Right cardiac atrium (tissue), 5 donors: ENCODE results near the gene THSD7A. TPM values are rescaled to one million over a fixed set of nuclear protein-coding genes. Genes with fewer than 3 reads are reported as not detected.

Source experiments
- ATAC-seq, 2 donors: fragments of 200-7000 bp; cut with Tn5 transposase; one replicate each; pipeline versions ENCODE4 v1.8.0 to v1.9.1; 2020; ENCODE audit warnings: moderate library complexity in 2 of 2, mild to moderate bottlenecking in 1 of 2
- DNase-seq, 3 donors: peaks; one replicate each; pipeline ENCODE4 v3.0.0-alpha.2; 2020
- H3K27ac ChIP-seq: one replicate; pipeline ENCODE4 v1.5.1; 2013; ENCODE audit warnings: mild to moderate bottlenecking, low read length, control low read depth, moderate library complexity
- H3K27me3 ChIP-seq: one replicate; pipeline ENCODE4 v1.6.1; 2013; ENCODE audit not compliant: control insufficient read depth, insufficient read depth
- H3K4me1 ChIP-seq: one replicate; pipeline ENCODE4 v1.6.1; 2013; ENCODE audit warnings: low read length; ENCODE audit not compliant: control insufficient read depth, insufficient read depth
- H3K4me3 ChIP-seq: one replicate; pipeline ENCODE4 v1.5.1; 2013; ENCODE audit warnings: low read length, control low read depth
- H3K9me3 ChIP-seq: one replicate; pipeline ENCODE4 v1.6.1; 2013; ENCODE audit warnings: low read length; ENCODE audit not compliant: control insufficient read depth
- WGBS: extraction: QIAGEN DNeasy Blood & Tissue Kit; methylation state at CpG from one replicate; pipeline ENCODE4 v1.1.7; 2013; 5-methylcytosine and 5-hydroxymethylcytosine counted together
- intact Hi-C, 4 donors: fragments of 100-400 bp; cut with DNase I; formaldehyde crosslinking; loops; one replicate each; pipeline versions ENCODE4 v1.11.0 to v1.14.0; 2022 to 2023
- polyA plus RNA-seq: library from polyadenylated mRNA; stranded (reverse); fragments of 200-250 nt; gene quantifications from one replicate; pipeline ENCODE4 v1.2.3, GENCODE V29; 2013
- total RNA-seq, 4 donors: library from RNA; stranded (reverse); fragmentation: NEBNext Ultra II Directional; extraction: Animal tissue kit (Norgen Biotek cat#: 25700); gene quantifications; one replicate each; pipeline ENCODE4 v1.2.1, GENCODE V29; 2021
- donor health status: healthy with polysubstance abuse.
- donor health status: DM: no; HTN: yes; CAD: no.
- donor health status: DM: no; HTN: no; CAD: no.
- donor health status: DM: no; HTN: yes; CAD: no; lungs with severe emphysema.
- donor health status: DM: yes; HTN: yes; CAD: no.

The THSD7A gene
- total and polyA plus RNA-seq, 5 donors = 0.34 to 3.6 (median 2.3) TPM

GRCh38 chr7:11841657-11842056 lies 9.7 kb upstream of the THSD7A start:
- DNase-seq (peak in 1 of 3 donors; percentile 28), ATAC-seq (no peak)
- Histone ChIP-seq H3K27ac (no peak overlapping the region), H3K4me3 (no peak overlapping the region), H3K4me1 (no peaks in the 10 kb centered on the region), H3K9me3 (no peaks in the 10 kb centered on the region), H3K27me3 (no peaks in the 10 kb centered on the region)
- intact Hi-C loops = no loop called here

- ATAC-seq (no peak), DNase-seq (no peak)
- Histone ChIP-seq H3K27ac (no peak overlapping the region), H3K9me3 (no peaks in the 10 kb centered on the region), H3K27me3 (no peaks in the 10 kb centered on the region), H3K4me1 (no peaks in the 10 kb centered on the region), H3K4me3 (no peak overlapping the region)
- intact Hi-C loops = loop anchor here in 2 of 4 donors (10.0 kb wide), 1 partner anchor 490 kb away; no protein-coding TSS in a partner anchor
Observed at GRCh38 chr7:11835260-11835659, 3.3 kb upstream of the THSD7A start.

- Histone ChIP-seq H3K4me1 (no peaks in the 10 kb centered on the region), H3K27ac (no peak overlapping the region), H3K9me3 (no peaks in the 10 kb centered on the region), H3K27me3 (no peaks in the 10 kb centered on the region), H3K4me3 (no peak overlapping the region)
- DNase-seq (no peak), ATAC-seq (no peak)
- intact Hi-C loops = loop anchor here in 2 of 4 donors (10.0 kb wide), 1 partner anchor 491 kb away; no protein-coding TSS in a partner anchor
- 51% methylated on average over 6 of the region's 6 CpGs for WGBS
Observed at GRCh38 chr7:11833431-11833830, 1.4 kb upstream of the THSD7A start.

- WGBS = under 1% methylated on average over 8 of the region's 8 CpGs
- H3K9me3 ChIP-seq = no peaks in the 10 kb centered on the region
- H3K4me1 ChIP-seq = no peaks in the 10 kb centered on the region
- intact Hi-C loops = loop anchor here in 2 of 4 donors (10.0 kb wide), 1 partner anchor 494 kb away; no protein-coding TSS in a partner anchor
- H3K27me3 ChIP-seq = no peaks in the 10 kb centered on the region
- DNase-seq (peak in 1 of 3 donors; percentile 26), ATAC-seq (peak; percentile 48 to 56)
- peak overlapping the region; percentile 34 for H3K27ac ChIP-seq
- peak overlapping the region; percentile 59 for H3K4me3 ChIP-seq
Observed at GRCh38 chr7:11831156-11831735, 752 bp downstream of the THSD7A start.

- H3K27ac ChIP-seq = no peak overlapping the region
- no peaks in the 10 kb centered on the region for H3K27me3 ChIP-seq
- ATAC-seq = peak in 1 of 2 donors; percentile 43
- WGBS = 3% methylated on average over 7 of the region's 7 CpGs
- no peaks in the 10 kb centered on the region for H3K4me1 ChIP-seq
- intact Hi-C loops = loop anchor here in 2 of 4 donors (10.0 kb wide), 1 partner anchor 494 kb away; no protein-coding TSS in a partner anchor
- peak overlapping the region; percentile 59 for H3K4me3 ChIP-seq
- DNase-seq = peak in 2 of 3 donors; percentile 9 to 30
- no peaks in the 10 kb centered on the region for H3K9me3 ChIP-seq
Observed at GRCh38 chr7:11830582-11831155, 1.3 kb downstream of the THSD7A start.

- Histone ChIP-seq H3K4me1 (no peaks in the 10 kb centered on the region), H3K9me3 (no peaks in the 10 kb centered on the region), H3K27ac (no peak overlapping the region), H3K27me3 (no peaks in the 10 kb centered on the region), H3K4me3 (no peak overlapping the region)
- DNase-seq (no peak), ATAC-seq (no peak)
- intact Hi-C loops = loop anchor here in 2 of 4 donors (10.0 kb wide), 1 partner anchor 495 kb away; no protein-coding TSS in a partner anchor
Observed at GRCh38 chr7:11829954-11830353, 2.0 kb downstream of the THSD7A start.

GRCh38 chr7:11819947-11820346 lies 12.1 kb downstream of the THSD7A start:
- Histone ChIP-seq H3K9me3 (no peaks in the 10 kb centered on the region), H3K27me3 (no peaks in the 10 kb centered on the region), H3K4me3 (no peak overlapping the region), H3K4me1 (no peaks in the 10 kb centered on the region), H3K27ac (no peak overlapping the region)
- WGBS = 97% methylated on average over 11 of the region's 11 CpGs
- intact Hi-C loops = no loop called here
- no peak for DNase-seq
- ATAC-seq = no peak

- 95% methylated on average over 5 of the region's 5 CpGs for WGBS
- Histone ChIP-seq H3K27me3 (no peaks in the 10 kb centered on the region), H3K4me1 (no peaks in the 10 kb centered on the region), H3K27ac (no peak overlapping the region), H3K9me3 (no peaks in the 10 kb centered on the region), H3K4me3 (no peak overlapping the region)
- ATAC-seq = no peak
- no peak for DNase-seq
- intact Hi-C loops = no loop called here
Observed at GRCh38 chr7:11819271-11819670, 12.7 kb downstream of the THSD7A start.

GRCh38 chr7:11818281-11818680 lies 13.7 kb downstream of the THSD7A start:
- H3K9me3 ChIP-seq = no peaks in the 10 kb centered on the region
- 81% methylated on average over 4 of the region's 4 CpGs for WGBS
- no peak overlapping the region for H3K27ac ChIP-seq
- H3K4me1 ChIP-seq = no peaks in the 10 kb centered on the region
- no peaks in the 10 kb centered on the region for H3K27me3 ChIP-seq
- no peak for DNase-seq
- intact Hi-C loops = no loop called here
- ATAC-seq = peak in 1 of 2 donors; percentile 66
- H3K4me3 ChIP-seq = no peak overlapping the region

- H3K4me1 ChIP-seq = no peaks in the 10 kb centered on the region
- intact Hi-C loops = no loop called here
- DNase-seq = no peak
- H3K4me3 ChIP-seq = no peak overlapping the region
- H3K27ac ChIP-seq = no peak overlapping the region
- no peak for ATAC-seq
- 45% methylated on average over 4 of the region's 4 CpGs for WGBS
- no peaks in the 10 kb centered on the region for H3K9me3 ChIP-seq
- no peaks in the 10 kb centered on the region for H3K27me3 ChIP-seq
Observed at GRCh38 chr7:11817111-11817740, 14.8 kb downstream of the THSD7A start.

GRCh38 chr7:11811709-11812108 lies 20.3 kb downstream of the THSD7A start:
- ATAC-seq (no peak), DNase-seq (no peak)
- intact Hi-C loops = no loop called here
- Histone ChIP-seq H3K9me3 (no peaks in the 10 kb centered on the region), H3K27ac (no peak overlapping the region), H3K4me1 (no peaks in the 10 kb centered on the region), H3K4me3 (no peak overlapping the region), H3K27me3 (no peaks in the 10 kb centered on the region)
